ENCODE measurements around the gene RIN3. TPM values are rescaled to one million over a fixed set of nuclear protein-coding genes. Genes with fewer than 3 reads are reported as not detected.
A peak's percentile ranks its signal among the peaks of the same experiment; 100 is the strongest.

Gene RIN3
- total RNA-seq, 1 donor from 2014 or later = 6.9 TPM

DNA sequence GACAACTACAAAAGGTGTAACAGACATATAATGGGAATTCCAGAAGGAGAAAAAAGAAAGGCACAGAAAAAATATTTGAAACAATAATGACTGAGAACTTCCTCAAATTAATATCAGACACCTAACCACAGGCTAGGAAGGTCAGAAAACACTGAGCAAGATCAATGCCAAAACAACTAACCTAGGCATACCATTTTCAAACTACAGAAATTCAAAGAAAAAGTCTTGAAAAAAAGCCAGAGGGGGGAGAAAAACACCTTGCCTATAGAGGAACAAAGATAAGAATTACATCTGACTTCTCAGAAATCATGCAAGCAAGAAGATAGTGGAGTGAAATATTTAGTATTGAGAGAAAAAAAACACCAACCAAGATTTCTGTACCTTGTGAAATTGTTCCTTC, 77.8 kb downstream of the RIN3 start:
- TF ChIP-seq, protein P1, sequence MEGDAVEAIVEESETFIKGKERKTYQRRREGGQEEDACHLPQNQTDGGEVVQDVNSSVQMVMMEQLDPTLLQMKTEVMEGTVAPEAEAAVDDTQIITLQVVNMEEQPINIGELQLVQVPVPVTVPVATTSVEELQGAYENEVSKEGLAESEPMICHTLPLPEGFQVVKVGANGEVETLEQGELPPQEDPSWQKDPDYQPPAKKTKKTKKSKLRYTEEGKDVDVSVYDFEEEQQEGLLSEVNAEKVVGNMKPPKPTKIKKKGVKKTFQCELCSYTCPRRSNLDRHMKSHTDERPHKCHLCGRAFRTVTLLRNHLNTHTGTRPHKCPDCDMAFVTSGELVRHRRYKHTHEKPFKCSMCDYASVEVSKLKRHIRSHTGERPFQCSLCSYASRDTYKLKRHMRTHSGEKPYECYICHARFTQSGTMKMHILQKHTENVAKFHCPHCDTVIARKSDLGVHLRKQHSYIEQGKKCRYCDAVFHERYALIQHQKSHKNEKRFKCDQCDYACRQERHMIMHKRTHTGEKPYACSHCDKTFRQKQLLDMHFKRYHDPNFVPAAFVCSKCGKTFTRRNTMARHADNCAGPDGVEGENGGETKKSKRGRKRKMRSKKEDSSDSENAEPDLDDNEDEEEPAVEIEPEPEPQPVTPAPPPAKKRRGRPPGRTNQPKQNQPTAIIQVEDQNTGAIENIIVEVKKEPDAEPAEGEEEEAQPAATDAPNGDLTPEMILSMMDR (IDR thresholded peaks at IDR 0.05; ENCODE audit: unreplicated experiment) = no peak
- no peak overlapping the region for H3K4me3 Mint-ChIP-seq (ENCODE audit: low read depth)
- no peak overlapping the region for H3K27ac Mint-ChIP-seq
- H3K4me1 Mint-ChIP-seq (ENCODE audit: low read depth) = peaks cover 2% of the 10 kb centered on the region
- H3K27me3 Mint-ChIP-seq = no peaks in the 10 kb centered on the region
- H3K36me3 Mint-ChIP-seq (ENCODE audit: insufficient read depth) = no peaks in the 10 kb centered on the region
- no peak for DNase-seq (ENCODE audit: low spot score, unreplicated experiment)
- peaks cover under 1% of the 10 kb centered on the region for H3K9me3 Mint-ChIP-seq (ENCODE audit: low read depth)

DNA sequence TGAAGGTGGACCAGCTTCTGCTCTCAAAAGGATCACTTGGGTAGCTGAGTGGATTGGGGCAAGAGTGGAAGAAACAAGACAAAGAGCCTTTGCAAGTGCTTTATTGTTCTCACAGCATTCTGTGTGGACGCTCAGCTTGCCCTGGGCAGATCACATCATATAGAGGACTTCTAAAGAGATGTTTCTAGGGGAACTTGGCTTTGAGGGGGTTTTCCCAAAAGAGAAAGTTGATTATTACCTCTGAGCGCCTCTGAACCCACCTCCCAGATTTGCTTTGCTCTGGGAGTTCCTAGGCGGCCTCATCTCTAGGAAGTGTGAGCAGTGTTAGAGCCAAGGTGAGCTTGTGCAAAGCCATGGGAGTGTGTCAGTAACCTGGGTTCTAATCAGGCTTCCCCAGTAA, 81.7 kb downstream of the RIN3 start:
- Mint-ChIP-seq H3K27me3 (no peaks in the 10 kb centered on the region), H3K27ac (no peak overlapping the region), H3K36me3 (ENCODE audit: insufficient read depth) (peaks cover 1% of the 10 kb centered on the region), H3K4me3 (ENCODE audit: low read depth) (no peak overlapping the region), H3K4me1 (ENCODE audit: low read depth) (peaks cover 3% of the 10 kb centered on the region), H3K9me3 (ENCODE audit: low read depth) (peaks cover 4% of the 10 kb centered on the region)
- TF ChIP-seq, protein P1 (IDR thresholded peaks at IDR 0.05; ENCODE audit: unreplicated experiment) = no peak
- no peak for DNase-seq (ENCODE audit: low spot score, unreplicated experiment)

DNA sequence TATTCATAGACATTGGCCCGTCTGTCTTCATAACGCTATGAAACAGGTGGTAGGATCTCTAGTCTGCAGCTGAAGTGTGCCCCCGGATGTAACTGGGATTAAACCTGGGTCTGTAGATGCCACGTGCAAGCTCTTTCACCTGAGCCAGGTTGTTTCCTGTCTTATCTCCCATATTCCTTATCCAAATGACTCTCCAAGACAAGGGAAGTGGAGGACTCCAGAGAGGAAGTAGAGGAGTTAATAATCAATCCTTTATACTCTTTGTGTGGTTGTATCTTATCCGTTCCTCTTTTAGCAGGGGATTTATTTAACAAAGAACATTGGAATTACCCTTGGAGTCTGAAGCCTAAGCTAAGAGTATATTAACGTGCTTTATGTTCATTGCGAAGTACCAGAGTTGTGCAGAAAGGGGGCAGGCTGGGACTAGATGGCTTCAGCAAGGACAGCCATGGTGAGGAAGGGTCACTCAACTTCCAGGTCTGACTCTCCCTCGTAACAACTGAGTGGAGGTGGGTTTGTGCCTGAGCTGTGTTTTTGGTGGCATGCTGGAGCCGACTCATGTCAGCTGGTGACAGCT, 82.8 kb downstream of the RIN3 start:
- no peak for DNase-seq (ENCODE audit: low spot score, unreplicated experiment)
- Mint-ChIP-seq H3K27me3 (no peaks in the 10 kb centered on the region), H3K27ac (no peak overlapping the region), H3K4me1 (ENCODE audit: low read depth) (peaks cover 3% of the 10 kb centered on the region), H3K9me3 (ENCODE audit: low read depth) (peaks cover 4% of the 10 kb centered on the region), H3K4me3 (ENCODE audit: low read depth) (no peak overlapping the region), H3K36me3 (ENCODE audit: insufficient read depth) (peaks cover 1% of the 10 kb centered on the region)
- TF ChIP-seq, protein P1 (IDR thresholded peaks at IDR 0.05; ENCODE audit: unreplicated experiment) = peak; percentile 22

DNA sequence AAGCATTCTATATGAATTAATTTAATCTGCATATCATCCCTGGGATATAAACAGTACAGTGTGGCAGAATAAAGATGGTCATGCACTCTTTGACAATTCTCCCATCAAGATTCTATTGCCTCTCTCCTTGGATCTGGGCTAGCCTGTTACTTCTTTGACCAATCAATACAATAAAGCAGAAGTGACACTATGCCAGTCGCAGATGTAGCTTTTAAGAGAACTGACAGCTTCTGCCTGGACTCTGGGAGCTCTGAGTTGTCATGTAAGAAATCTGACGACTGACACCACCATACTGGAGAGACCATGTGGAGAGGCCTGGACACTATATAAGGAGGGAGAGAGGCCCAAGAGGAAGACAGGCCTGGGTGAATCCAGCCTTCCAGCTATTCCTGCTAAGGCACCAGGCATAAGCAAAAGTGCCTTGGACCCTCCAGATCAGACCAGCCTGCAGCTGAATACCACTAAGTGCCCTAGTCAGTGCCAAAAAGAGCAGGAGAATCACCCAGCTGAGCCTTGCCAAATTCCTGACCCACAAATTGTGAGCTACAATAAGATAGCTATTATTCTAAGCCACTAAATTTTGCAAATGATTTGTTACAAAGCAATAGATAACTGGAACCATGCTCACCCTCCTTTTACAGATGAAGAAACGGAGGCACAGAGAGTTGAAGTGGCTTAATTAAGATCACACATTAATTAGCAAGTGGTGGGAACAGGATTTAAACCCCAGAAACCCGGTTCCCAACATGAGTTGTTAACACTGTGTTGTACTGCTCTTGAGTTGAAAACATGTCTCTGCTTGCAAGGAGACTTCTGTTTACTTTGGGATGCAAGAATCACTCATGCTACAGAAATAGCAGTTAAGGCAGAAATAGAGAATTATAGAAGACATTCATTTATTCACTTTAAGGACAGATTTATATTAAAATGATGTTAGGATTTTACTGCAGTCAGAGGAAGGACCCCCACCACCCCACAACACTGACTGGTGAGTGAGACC, 84.6 kb downstream of the RIN3 start:
- Mint-ChIP-seq H3K27me3 (no peaks in the 10 kb centered on the region), H3K4me3 (ENCODE audit: low read depth) (no peak overlapping the region), H3K4me1 (ENCODE audit: low read depth) (peaks cover 3% of the 10 kb centered on the region), H3K27ac (no peak overlapping the region), H3K9me3 (ENCODE audit: low read depth) (peaks cover 4% of the 10 kb centered on the region), H3K36me3 (ENCODE audit: insufficient read depth) (peaks cover 1% of the 10 kb centered on the region)
- DNase-seq (ENCODE audit: low spot score, unreplicated experiment) = no peak
- TF ChIP-seq, protein P1 (IDR thresholded peaks at IDR 0.05; ENCODE audit: unreplicated experiment) = no peak

DNA sequence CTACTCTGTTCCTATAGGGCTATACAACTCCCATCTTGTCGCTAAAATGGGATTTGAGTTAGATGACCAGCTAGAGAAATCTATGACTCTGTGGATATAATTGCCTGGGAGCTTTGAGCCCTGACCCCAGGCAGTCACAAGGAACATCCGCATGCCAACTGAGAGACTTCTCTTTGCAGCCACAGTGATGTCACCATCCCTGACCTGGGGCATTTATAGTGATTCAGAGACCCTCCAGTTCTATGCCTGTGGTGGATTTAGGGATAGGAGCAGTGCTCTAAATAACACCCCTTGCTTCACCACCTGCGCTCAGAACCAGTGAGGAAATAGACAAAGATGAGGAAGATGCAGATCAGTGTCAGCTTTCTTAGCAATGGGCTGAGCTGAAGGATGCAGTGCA, 86.2 kb downstream of the RIN3 start:
- DNase-seq (ENCODE audit: low spot score, unreplicated experiment) = no peak
- TF ChIP-seq, protein P1 (IDR thresholded peaks at IDR 0.05; ENCODE audit: unreplicated experiment) = no peak
- peaks cover 4% of the 10 kb centered on the region for H3K9me3 Mint-ChIP-seq (ENCODE audit: low read depth)

More for the DNA sequence above, 86.2 kb downstream of the RIN3 start:
- H3K4me1 Mint-ChIP-seq (ENCODE audit: low read depth) = peaks cover 3% of the 10 kb centered on the region
- no peak overlapping the region for H3K27ac Mint-ChIP-seq
- peaks cover 1% of the 10 kb centered on the region for H3K36me3 Mint-ChIP-seq (ENCODE audit: insufficient read depth)
- no peaks in the 10 kb centered on the region for H3K27me3 Mint-ChIP-seq
- no peak overlapping the region for H3K4me3 Mint-ChIP-seq (ENCODE audit: low read depth)

Data from progenitor cell of endocrine pancreas (in vitro differentiated cells).